Esophagus muscularis mucosa (tissue), 2 donors: ENCODE data around the gene WBP1L.

ENCODE experiments used
- POLR2A ChIP-seq: fragments of 450-650 bp; IDR thresholded peaks from one replicate; pipeline ENCODE4 v1.6.1; 2017; ENCODE audit warnings: antibody characterized with exemption, moderate library complexity, mild to moderate bottlenecking, low read depth
- POLR2AphosphoS5 ChIP-seq, 2 donors: sonication (generic); formaldehyde crosslinking; IDR thresholded peaks; one replicate each; pipeline ENCODE4 v1.6.1; 2017; ENCODE audit warnings: antibody characterized with exemption in 2 of 2

- TF ChIP-seq POLR2AphosphoS5 (IDR thresholded peaks at IDR 0.05), result no peak
- no peak for TF ChIP-seq POLR2A
Observed at GRCh38 chr10:102769375-102770107, 25.8 kb downstream of the WBP1L start.
